HCT116 (cell line): ENCODE results near the gene NEDD4L. TPM values are rescaled to one million over a fixed set of nuclear protein-coding genes. Genes with fewer than 3 reads are reported as not detected.

ENCODE experiments used
- ATAC-seq: fragments of 200-7000 bp; cut with Tn5 transposase; 2 replicates; pipeline ENCODE4 v1.9.1; 2020; ENCODE audit warnings: mild to moderate bottlenecking, moderate library complexity
- BruUV-seq: library from RNA; stranded (reverse); fragments of 400-500 nt; replicated peaks from 2 replicates; lab custom pipeline; 2021; lab: Mats Ljungman, UMichigan
- CTCF ChIA-PET: fragments of 300-600 bp; sonication (Branson Sonifier 250); formaldehyde crosslinking; loops from one replicate; lab custom pipeline; 2021; ENCODE audit warnings: antibody characterized with exemption; lab: Charles Lee
- POLR2A ChIA-PET: fragments of 300-600, 350-600 bp; sonication (Branson Sonifier 250); formaldehyde crosslinking; loops from one replicate; lab custom pipeline; 2021; ENCODE audit warnings: antibody characterized with exemption; lab: Charles Lee
- RAD21 ChIA-PET, 2 experiments: fragments of 300-600 bp; sonication (Branson Sonifier 250); formaldehyde crosslinking; loops; one replicate each; lab custom pipeline; 2023; ENCODE audit warnings: low total read pairs in 2 of 2; ENCODE audit not compliant: uncharacterized antibody in 2 of 2, unreplicated experiment in 2 of 2, low non-redundant PET in 1 of 2; lab: Charles Lee
- DNase-seq: peaks from one replicate; pipeline ENCODE4 v3.0.0-alpha.2; 2010; ENCODE audit warnings: low read depth, low spot score
- H2AFZ ChIP-seq: fragments of 200-600 bp; shearing (Covaris generic), sonication (generic); 2 replicates; pipeline ENCODE4 v1.6.1; 2017; ENCODE audit warnings: low read depth, mixed run types, mixed read lengths, antibody characterized with exemption, low read length; ENCODE audit not compliant: poor library complexity, severe bottlenecking
- H3K27ac ChIP-seq: 2 replicates; pipeline ENCODE4 v1.5.1; 2012; ENCODE audit warnings: low read depth, low read length
- H3K27me3 ChIP-seq: fragments of 200-600 bp; sonication (generic); 2 replicates; pipeline ENCODE4 v1.6.1; 2016; ENCODE audit warnings: mixed run types, low read length, mixed read lengths; ENCODE audit not compliant: insufficient read depth
- H3K36me3 ChIP-seq, 2 experiments: fragments of 200-500 bp in 1 of 2; fragments of 200-600 bp in 1 of 2; sonication (Bioruptor generic) in 1 of 2; sonication (generic) in 1 of 2; 2 replicates each; pipeline versions ENCODE4 v1.5.1 to v1.6.1; 2014 to 2016; ENCODE audit warnings: low read length in 2 of 2, inconsistent platforms in 1 of 2, mixed read lengths in 1 of 2, mixed run types in 1 of 2; ENCODE audit not compliant: insufficient read depth in 2 of 2, control insufficient read depth in 1 of 2
- H3K4me1 ChIP-seq, 2 experiments: fragments of 200-600 bp in 1 of 2; sonication (generic) in 1 of 2; 2 replicates each; pipeline versions ENCODE4 v1.5.1 to v1.6.1; 2012 to 2017; ENCODE audit warnings: low read length in 2 of 2, inconsistent platforms in 1 of 2, mild to moderate bottlenecking in 1 of 2, mixed read lengths in 1 of 2, mixed run types in 1 of 2, moderate library complexity in 1 of 2; ENCODE audit not compliant: insufficient read depth in 2 of 2, control insufficient read depth in 1 of 2
- H3K4me2 ChIP-seq: fragments of 200-600 bp; sonication (generic); 2 replicates; pipeline ENCODE4 v1.6.1; 2017; ENCODE audit warnings: mixed run types, low read length, mixed read lengths
- H3K4me3 ChIP-seq, 2 experiments: fragments of 200-600 bp in 1 of 2; sonication (generic) in 1 of 2; replicated peaks in 1 of 2; 2 replicates each; pipeline ENCODE4 v1.5.1; 2011 to 2016; ENCODE audit warnings: low read length in 2 of 2, control low read depth in 1 of 2, low read depth in 1 of 2, mild to moderate bottlenecking in 1 of 2, mixed read lengths in 1 of 2, mixed run types in 1 of 2
- H3K79me2 ChIP-seq: fragments of 200-600 bp; sonication (generic); 2 replicates; pipeline ENCODE4 v1.6.1; 2017; ENCODE audit warnings: mild to moderate bottlenecking, mixed run types, low read length, moderate library complexity, mixed read lengths; ENCODE audit not compliant: insufficient read depth
- H3K9ac ChIP-seq: fragments of 200-600 bp; sonication (generic); 2 replicates; pipeline ENCODE4 v1.6.1; 2016; ENCODE audit warnings: low read length, mixed read lengths
- H3K9me2 ChIP-seq: fragments of 200-600 bp; sonication (generic), shearing (Covaris generic); 2 replicates; pipeline ENCODE4 v1.6.1; 2017; ENCODE audit warnings: mixed run types, mild to moderate bottlenecking, moderate library complexity; ENCODE audit not compliant: insufficient read depth
- H3K9me3 ChIP-seq, 2 experiments: fragments of 200-500 bp in 1 of 2; fragments of 200-600 bp in 1 of 2; sonication (Bioruptor generic) in 1 of 2; sonication (generic) in 1 of 2; 2 replicates each; pipeline ENCODE4 v1.6.1; 2014 to 2017; ENCODE audit warnings: low read length in 2 of 2, mixed read lengths in 2 of 2, inconsistent platforms in 1 of 2, low read depth in 1 of 2, mild to moderate bottlenecking in 1 of 2, mixed run types in 1 of 2, moderate library complexity in 1 of 2; ENCODE audit not compliant: control insufficient read depth in 1 of 2, insufficient read depth in 1 of 2
- H4K20me1 ChIP-seq: fragments of 200-600 bp; sonication (generic), shearing (Covaris generic); 2 replicates; pipeline ENCODE4 v1.6.1; 2017; ENCODE audit warnings: mixed run types, mild to moderate bottlenecking, moderate library complexity; ENCODE audit not compliant: insufficient read depth
- CBX3 ChIP-seq: IDR thresholded peaks from 2 replicates; pipeline ENCODE4 v1.6.1; 2012; ENCODE audit warnings: low read depth
- FOSL1 ChIP-seq: IDR thresholded peaks from 2 replicates; pipeline ENCODE4 v1.6.1; 2012; ENCODE audit warnings: low read depth
- RAD21 ChIP-seq: IDR thresholded peaks from 2 replicates; pipeline ENCODE4 v1.6.1; 2012; ENCODE audit warnings: low read depth, mild to moderate bottlenecking
- ZFX ChIP-seq: fragments of 450-650 bp; IDR thresholded peaks from 2 replicates; pipeline ENCODE4 v1.6.1; 2017
- intact Hi-C: fragments of 100-400 bp; cut with micrococcal nuclease; formaldehyde crosslinking; loops from 2 replicates; pipeline ENCODE4 v1.10.0; 2022
- total RNA-seq: library from RNA; stranded (reverse); gene quantifications from one replicate; pipeline ENCODE4 v1.2.1, GENCODE V29; 2021; ENCODE audit not compliant: unreplicated experiment
- TF ChIP-seq, protein P1 (sequence below): IDR thresholded peaks from 2 replicates; pipeline ENCODE4 v1.6.1; 2012
- TF ChIP-seq, protein P2 (sequence below): IDR thresholded peaks from 2 replicates; pipeline ENCODE4 v1.6.1; 2012; ENCODE audit warnings: low read depth
- TF ChIP-seq, protein P3 (sequence below), 3 experiments: fragments of 200-600 bp in 1 of 3; sonication (generic) in 1 of 3; IDR thresholded peaks in 2 of 3; conservative IDR thresholded peaks in 1 of 3; 2 replicates each; pipeline ENCODE4 v1.5.1; 2012 to 2017; ENCODE audit warnings: low read depth in 2 of 3, low read length in 2 of 3, antibody characterized with exemption in 1 of 3, borderline replicate concordance in 1 of 3, control low read depth in 1 of 3, mild to moderate bottlenecking in 1 of 3, mixed read lengths in 1 of 3, mixed run types in 1 of 3, moderate library complexity in 1 of 3; ENCODE audit not compliant: insufficient read depth in 1 of 3

The NEDD4L gene
- total RNA-seq, 1 experiment from 2014 or later: 41.5 TPM

DNA sequence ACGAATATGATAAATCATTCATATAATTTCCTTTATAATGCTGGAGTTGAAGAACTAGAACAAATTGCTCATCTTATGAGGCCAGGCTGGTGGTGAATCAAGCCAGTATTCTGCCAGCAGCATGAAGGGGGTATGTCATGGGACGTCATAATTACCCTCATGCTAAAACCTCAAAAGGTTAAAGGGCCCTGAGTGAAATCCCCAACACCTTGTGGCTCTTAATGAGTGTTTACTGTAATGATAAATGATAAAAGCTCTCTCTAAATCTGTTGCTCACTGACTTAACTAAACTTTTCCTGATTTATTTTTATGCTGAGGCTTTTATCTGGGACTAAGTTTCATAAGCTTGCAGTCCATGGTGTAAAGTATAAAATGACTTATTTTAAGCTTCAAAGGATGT, 18.3 kb upstream of the NEDD4L start:
- no peaks in the 10 kb centered on the region for H3K27me3 ChIP-seq
- intact Hi-C loops: no loop called here
- no TSS peak for BruUV-seq
- no peaks in the 10 kb centered on the region for H3K79me2 ChIP-seq
- no peak for TF ChIP-seq FOSL1
- TF ChIP-seq, protein P1, sequence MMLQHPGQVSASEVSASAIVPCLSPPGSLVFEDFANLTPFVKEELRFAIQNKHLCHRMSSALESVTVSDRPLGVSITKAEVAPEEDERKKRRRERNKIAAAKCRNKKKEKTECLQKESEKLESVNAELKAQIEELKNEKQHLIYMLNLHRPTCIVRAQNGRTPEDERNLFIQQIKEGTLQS: no peak
- TF ChIP-seq, protein P2, sequence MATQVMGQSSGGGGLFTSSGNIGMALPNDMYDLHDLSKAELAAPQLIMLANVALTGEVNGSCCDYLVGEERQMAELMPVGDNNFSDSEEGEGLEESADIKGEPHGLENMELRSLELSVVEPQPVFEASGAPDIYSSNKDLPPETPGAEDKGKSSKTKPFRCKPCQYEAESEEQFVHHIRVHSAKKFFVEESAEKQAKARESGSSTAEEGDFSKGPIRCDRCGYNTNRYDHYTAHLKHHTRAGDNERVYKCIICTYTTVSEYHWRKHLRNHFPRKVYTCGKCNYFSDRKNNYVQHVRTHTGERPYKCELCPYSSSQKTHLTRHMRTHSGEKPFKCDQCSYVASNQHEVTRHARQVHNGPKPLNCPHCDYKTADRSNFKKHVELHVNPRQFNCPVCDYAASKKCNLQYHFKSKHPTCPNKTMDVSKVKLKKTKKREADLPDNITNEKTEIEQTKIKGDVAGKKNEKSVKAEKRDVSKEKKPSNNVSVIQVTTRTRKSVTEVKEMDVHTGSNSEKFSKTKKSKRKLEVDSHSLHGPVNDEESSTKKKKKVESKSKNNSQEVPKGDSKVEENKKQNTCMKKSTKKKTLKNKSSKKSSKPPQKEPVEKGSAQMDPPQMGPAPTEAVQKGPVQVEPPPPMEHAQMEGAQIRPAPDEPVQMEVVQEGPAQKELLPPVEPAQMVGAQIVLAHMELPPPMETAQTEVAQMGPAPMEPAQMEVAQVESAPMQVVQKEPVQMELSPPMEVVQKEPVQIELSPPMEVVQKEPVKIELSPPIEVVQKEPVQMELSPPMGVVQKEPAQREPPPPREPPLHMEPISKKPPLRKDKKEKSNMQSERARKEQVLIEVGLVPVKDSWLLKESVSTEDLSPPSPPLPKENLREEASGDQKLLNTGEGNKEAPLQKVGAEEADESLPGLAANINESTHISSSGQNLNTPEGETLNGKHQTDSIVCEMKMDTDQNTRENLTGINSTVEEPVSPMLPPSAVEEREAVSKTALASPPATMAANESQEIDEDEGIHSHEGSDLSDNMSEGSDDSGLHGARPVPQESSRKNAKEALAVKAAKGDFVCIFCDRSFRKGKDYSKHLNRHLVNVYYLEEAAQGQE: no peak
- TF ChIP-seq, protein P3, sequence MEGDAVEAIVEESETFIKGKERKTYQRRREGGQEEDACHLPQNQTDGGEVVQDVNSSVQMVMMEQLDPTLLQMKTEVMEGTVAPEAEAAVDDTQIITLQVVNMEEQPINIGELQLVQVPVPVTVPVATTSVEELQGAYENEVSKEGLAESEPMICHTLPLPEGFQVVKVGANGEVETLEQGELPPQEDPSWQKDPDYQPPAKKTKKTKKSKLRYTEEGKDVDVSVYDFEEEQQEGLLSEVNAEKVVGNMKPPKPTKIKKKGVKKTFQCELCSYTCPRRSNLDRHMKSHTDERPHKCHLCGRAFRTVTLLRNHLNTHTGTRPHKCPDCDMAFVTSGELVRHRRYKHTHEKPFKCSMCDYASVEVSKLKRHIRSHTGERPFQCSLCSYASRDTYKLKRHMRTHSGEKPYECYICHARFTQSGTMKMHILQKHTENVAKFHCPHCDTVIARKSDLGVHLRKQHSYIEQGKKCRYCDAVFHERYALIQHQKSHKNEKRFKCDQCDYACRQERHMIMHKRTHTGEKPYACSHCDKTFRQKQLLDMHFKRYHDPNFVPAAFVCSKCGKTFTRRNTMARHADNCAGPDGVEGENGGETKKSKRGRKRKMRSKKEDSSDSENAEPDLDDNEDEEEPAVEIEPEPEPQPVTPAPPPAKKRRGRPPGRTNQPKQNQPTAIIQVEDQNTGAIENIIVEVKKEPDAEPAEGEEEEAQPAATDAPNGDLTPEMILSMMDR (IDR thresholded peaks at IDR 0.05 in 2 of 3, conservative IDR thresholded peaks at IDR 0.05 in 1 of 3; ENCODE audit: borderline replicate concordance in 1 of 3, insufficient read depth in 1 of 3, low read depth in 2 of 3, low read length in 2 of 3): no peak
- TF ChIP-seq ZFX: no peak
- no peak for TF ChIP-seq RAD21
- TF ChIP-seq CBX3: no peak
- H3K4me3 ChIP-seq: no peak overlapping the region
- no peak overlapping the region for H3K27ac ChIP-seq
- H3K4me2 ChIP-seq: no peak overlapping the region
- ChIA-PET POLR2A (no interaction called here), RAD21 (no interaction called here), CTCF (interaction anchor here (1.9 kb wide), 1 partner anchor 18 kb away, joined by 5 read pairs; the partner anchor contains the start of gene NEDD4L)
- no peaks in the 10 kb centered on the region for H3K9me3 ChIP-seq
- no peak overlapping the region for H3K9ac ChIP-seq
- H2AFZ ChIP-seq: no peak overlapping the region
- ATAC-seq (no peak), DNase-seq (no peak)
- no peaks in the 10 kb centered on the region for H3K4me1 ChIP-seq
- H4K20me1 ChIP-seq: no peaks in the 10 kb centered on the region
- H3K9me2 ChIP-seq: no peaks in the 10 kb centered on the region
- no peaks in the 10 kb centered on the region for H3K36me3 ChIP-seq
